Measurements from ENCODE around the gene CHRM4.

DNA sequence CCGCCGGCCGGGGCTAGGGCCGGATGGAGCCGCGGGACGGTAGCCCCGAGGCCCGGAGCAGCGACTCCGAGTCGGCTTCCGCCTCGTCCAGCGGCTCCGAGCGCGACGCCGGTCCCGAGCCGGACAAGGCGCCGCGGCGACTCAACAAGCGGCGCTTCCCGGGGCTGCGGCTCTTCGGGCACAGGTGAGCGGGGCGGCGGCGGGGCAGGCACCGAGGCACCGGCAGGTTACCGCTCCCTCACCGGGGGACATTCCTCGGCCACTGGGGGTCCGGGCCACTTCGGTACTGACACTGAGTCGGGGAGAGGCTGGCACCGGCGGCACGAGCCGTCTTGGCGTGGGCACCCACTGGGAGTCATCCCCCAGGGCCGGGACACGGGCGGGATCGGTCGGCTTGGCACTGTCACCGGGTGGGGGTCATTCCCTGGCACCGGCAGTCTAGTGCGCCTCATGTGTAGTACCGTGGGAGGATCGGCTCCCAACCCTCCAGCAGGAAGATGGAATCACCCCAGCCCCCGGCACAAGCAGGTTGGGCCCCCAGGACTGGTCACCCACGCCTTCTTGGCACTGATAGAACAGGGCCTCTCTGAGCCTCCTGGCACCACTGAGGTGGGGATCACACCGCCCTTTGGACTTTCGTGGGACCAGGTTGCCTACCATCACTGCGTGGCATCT, 43.8 kb downstream of the CHRM4 start:
- TF ChIP-seq POLR2A (IDR thresholded peaks at IDR 0.05; ENCODE audit: borderline replicate concordance, extremely low read depth, insufficient read depth, insufficient read length) (no peak), SRF (IDR thresholded peaks at IDR 0.05; ENCODE audit: low read depth) (no peak), RAD21 (IDR thresholded peaks at IDR 0.05; ENCODE audit: low read depth) (no peak), EZH2 (IDR thresholded peaks at IDR 0.05) (no peak), CBX3 (IDR thresholded peaks at IDR 0.05; ENCODE audit: low read depth) (no peak), SP1 (IDR thresholded peaks at IDR 0.05; ENCODE audit: low read depth) (no peak), ZFX (IDR thresholded peaks at IDR 0.05) (no peak), EZH2phosphoT487 (IDR thresholded peaks at IDR 0.05; ENCODE audit: borderline replicate concordance) (no peak), CEBPB (IDR thresholded peaks at IDR 0.05; ENCODE audit: low read depth) (no peak), JUND (IDR thresholded peaks at IDR 0.05) (no peak)
- TF ChIP-seq, protein P1, sequence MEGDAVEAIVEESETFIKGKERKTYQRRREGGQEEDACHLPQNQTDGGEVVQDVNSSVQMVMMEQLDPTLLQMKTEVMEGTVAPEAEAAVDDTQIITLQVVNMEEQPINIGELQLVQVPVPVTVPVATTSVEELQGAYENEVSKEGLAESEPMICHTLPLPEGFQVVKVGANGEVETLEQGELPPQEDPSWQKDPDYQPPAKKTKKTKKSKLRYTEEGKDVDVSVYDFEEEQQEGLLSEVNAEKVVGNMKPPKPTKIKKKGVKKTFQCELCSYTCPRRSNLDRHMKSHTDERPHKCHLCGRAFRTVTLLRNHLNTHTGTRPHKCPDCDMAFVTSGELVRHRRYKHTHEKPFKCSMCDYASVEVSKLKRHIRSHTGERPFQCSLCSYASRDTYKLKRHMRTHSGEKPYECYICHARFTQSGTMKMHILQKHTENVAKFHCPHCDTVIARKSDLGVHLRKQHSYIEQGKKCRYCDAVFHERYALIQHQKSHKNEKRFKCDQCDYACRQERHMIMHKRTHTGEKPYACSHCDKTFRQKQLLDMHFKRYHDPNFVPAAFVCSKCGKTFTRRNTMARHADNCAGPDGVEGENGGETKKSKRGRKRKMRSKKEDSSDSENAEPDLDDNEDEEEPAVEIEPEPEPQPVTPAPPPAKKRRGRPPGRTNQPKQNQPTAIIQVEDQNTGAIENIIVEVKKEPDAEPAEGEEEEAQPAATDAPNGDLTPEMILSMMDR (IDR thresholded peaks at IDR 0.05 in 2 of 3, conservative IDR thresholded peaks at IDR 0.05 in 1 of 3; ENCODE audit: borderline replicate concordance in 1 of 3, insufficient read depth in 1 of 3, low read depth in 2 of 3, low read length in 2 of 3), result no peak
- TF ChIP-seq, protein P2, sequence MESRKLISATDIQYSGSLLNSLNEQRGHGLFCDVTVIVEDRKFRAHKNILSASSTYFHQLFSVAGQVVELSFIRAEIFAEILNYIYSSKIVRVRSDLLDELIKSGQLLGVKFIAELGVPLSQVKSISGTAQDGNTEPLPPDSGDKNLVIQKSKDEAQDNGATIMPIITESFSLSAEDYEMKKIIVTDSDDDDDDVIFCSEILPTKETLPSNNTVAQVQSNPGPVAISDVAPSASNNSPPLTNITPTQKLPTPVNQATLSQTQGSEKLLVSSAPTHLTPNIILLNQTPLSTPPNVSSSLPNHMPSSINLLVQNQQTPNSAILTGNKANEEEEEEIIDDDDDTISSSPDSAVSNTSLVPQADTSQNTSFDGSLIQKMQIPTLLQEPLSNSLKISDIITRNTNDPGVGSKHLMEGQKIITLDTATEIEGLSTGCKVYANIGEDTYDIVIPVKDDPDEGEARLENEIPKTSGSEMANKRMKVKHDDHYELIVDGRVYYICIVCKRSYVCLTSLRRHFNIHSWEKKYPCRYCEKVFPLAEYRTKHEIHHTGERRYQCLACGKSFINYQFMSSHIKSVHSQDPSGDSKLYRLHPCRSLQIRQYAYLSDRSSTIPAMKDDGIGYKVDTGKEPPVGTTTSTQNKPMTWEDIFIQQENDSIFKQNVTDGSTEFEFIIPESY (IDR thresholded peaks at IDR 0.05; ENCODE audit: extremely low read depth, insufficient replicate concordance, low read length), result no peak
- TF ChIP-seq, protein P3, sequence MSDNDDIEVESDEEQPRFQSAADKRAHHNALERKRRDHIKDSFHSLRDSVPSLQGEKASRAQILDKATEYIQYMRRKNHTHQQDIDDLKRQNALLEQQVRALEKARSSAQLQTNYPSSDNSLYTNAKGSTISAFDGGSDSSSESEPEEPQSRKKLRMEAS (IDR thresholded peaks at IDR 0.05), result no peak

Data from HCT116 (cell line).